HepG2 (cell line): ENCODE measurements around the gene TBC1D1.

Source experiments
- HES4 ChIP-seq: sonication (generic); formaldehyde crosslinking; IDR thresholded peaks from 2 replicates; pipeline ENCODE4 v1.9.0; 2021; ENCODE audit warnings: mild to moderate bottlenecking, missing genetic modification reagents, borderline replicate concordance
- PRDM10 ChIP-seq: sonication (generic); formaldehyde crosslinking; IDR thresholded peaks from 2 replicates; pipeline ENCODE4 v1.4.0; 2020; ENCODE audit warnings: low read depth, missing genetic modification reagents

GRCh38 chr4:37865450-37865849 is 25.4 kb upstream of the TBC1D1 start:
- TF ChIP-seq HES4 (CRISPR knock-in tag) (no peak), PRDM10 (CRISPR knock-in tag) (no peak)
